HL-60 (cell line): ENCODE results near the gene WEE2.

ENCODE experiments used
- DNase-seq, 2 experiments: peaks; one replicate each; pipeline ENCODE4 v3.0.0-alpha.2; 2010 to 2020; ENCODE audit warnings: low read depth in 1 of 2, low spot score in 1 of 2
- H3K27ac ChIP-seq: fragments of 250-450 bp; sonication (Bioruptor Pico); replicated peaks from 2 replicates; pipeline ENCODE4 v1.5.1; 2020; ENCODE audit warnings: mild to moderate bottlenecking, moderate library complexity
- H3K27me3 ChIP-seq: fragments of 250-450 bp; sonication (Bioruptor Pico); 2 replicates; pipeline ENCODE4 v1.5.1; 2021; ENCODE audit warnings: mild to moderate bottlenecking, moderate library complexity; ENCODE audit not compliant: insufficient read depth, poor library complexity, severe bottlenecking
- H3K4me3 ChIP-seq: replicated peaks from 2 replicates; pipeline ENCODE4 v1.5.1; 2011; ENCODE audit warnings: mild to moderate bottlenecking, control low read depth, low read length; ENCODE audit not compliant: insufficient read depth
- GABPA ChIP-seq: IDR thresholded peaks from 2 replicates; pipeline ENCODE4 v1.6.1; 2012; ENCODE audit warnings: low read depth
- POLR2AphosphoS5 ChIP-seq: IDR thresholded peaks from 2 replicates; pipeline ENCODE4 v1.6.1; 2012; ENCODE audit warnings: low read depth
- SPI1 ChIP-seq: IDR thresholded peaks from 2 replicates; pipeline ENCODE4 v1.6.1; 2012; ENCODE audit warnings: low read depth, mild to moderate bottlenecking, borderline replicate concordance
- TF ChIP-seq, protein P1 (sequence below): IDR thresholded peaks from 2 replicates; pipeline ENCODE4 v1.6.1; 2012; ENCODE audit warnings: low read depth; ENCODE audit not compliant: insufficient replicate concordance
- TF ChIP-seq, protein P2 (sequence below): IDR thresholded peaks from one replicate; pipeline ENCODE4 v1.5.1; 2011; ENCODE audit warnings: low read length, control low read depth, inconsistent platforms; ENCODE audit not compliant: insufficient read depth

WEE2 gene

DNA sequence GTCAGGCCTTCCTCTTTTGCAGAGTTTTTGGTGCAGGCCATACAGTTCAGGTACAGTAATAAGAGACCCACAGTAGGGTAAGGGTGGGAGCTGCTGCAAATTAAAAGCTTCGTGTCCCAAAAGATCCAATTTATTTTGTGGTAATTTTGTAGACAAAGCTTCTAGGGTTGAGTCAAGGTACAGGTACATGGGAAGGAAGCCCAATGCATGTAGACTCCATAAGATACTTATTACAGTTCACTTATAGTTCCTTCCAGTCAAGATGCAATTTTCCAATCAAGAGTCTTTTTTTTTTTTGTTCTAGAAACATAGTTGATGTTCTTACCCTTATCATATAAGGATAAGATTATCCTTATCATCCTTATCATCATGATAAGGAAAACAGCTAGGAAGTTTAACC, 68.2 kb downstream of the WEE2 start, which contains the start of gene TAS2R4:
TSS of gene TAS2R4 (plus strand) at position 301 of the 400 bp plus-strand sequence. CDS start 1,815 bp downstream, outside the sequence.
- H3K27ac ChIP-seq = no peak within 1 kb of the TSS
- no peak within 1 kb of the TSS for H3K4me3 ChIP-seq
- no peak for DNase-seq
- no peaks in the 10 kb centered on the region for H3K27me3 ChIP-seq
- TF ChIP-seq POLR2AphosphoS5 = no peak
- TF ChIP-seq SPI1 = no peak
- TF ChIP-seq GABPA = no peak
- TF ChIP-seq, protein P1, sequence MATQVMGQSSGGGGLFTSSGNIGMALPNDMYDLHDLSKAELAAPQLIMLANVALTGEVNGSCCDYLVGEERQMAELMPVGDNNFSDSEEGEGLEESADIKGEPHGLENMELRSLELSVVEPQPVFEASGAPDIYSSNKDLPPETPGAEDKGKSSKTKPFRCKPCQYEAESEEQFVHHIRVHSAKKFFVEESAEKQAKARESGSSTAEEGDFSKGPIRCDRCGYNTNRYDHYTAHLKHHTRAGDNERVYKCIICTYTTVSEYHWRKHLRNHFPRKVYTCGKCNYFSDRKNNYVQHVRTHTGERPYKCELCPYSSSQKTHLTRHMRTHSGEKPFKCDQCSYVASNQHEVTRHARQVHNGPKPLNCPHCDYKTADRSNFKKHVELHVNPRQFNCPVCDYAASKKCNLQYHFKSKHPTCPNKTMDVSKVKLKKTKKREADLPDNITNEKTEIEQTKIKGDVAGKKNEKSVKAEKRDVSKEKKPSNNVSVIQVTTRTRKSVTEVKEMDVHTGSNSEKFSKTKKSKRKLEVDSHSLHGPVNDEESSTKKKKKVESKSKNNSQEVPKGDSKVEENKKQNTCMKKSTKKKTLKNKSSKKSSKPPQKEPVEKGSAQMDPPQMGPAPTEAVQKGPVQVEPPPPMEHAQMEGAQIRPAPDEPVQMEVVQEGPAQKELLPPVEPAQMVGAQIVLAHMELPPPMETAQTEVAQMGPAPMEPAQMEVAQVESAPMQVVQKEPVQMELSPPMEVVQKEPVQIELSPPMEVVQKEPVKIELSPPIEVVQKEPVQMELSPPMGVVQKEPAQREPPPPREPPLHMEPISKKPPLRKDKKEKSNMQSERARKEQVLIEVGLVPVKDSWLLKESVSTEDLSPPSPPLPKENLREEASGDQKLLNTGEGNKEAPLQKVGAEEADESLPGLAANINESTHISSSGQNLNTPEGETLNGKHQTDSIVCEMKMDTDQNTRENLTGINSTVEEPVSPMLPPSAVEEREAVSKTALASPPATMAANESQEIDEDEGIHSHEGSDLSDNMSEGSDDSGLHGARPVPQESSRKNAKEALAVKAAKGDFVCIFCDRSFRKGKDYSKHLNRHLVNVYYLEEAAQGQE = no peak
- TF ChIP-seq, protein P2, sequence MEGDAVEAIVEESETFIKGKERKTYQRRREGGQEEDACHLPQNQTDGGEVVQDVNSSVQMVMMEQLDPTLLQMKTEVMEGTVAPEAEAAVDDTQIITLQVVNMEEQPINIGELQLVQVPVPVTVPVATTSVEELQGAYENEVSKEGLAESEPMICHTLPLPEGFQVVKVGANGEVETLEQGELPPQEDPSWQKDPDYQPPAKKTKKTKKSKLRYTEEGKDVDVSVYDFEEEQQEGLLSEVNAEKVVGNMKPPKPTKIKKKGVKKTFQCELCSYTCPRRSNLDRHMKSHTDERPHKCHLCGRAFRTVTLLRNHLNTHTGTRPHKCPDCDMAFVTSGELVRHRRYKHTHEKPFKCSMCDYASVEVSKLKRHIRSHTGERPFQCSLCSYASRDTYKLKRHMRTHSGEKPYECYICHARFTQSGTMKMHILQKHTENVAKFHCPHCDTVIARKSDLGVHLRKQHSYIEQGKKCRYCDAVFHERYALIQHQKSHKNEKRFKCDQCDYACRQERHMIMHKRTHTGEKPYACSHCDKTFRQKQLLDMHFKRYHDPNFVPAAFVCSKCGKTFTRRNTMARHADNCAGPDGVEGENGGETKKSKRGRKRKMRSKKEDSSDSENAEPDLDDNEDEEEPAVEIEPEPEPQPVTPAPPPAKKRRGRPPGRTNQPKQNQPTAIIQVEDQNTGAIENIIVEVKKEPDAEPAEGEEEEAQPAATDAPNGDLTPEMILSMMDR = no peak
